Measurements from ENCODE around the gene IER2. TPM values are rescaled to one million over a fixed set of nuclear protein-coding genes. Genes with fewer than 3 reads are reported as not detected.

Gene IER2
- total and polyA plus RNA-seq, 9 of the 15 experiments (the other 6 are each of a cell fraction or from before 2014, with no cell fraction given), result 4.5 to 205 (median 23.7) TPM

DNA sequence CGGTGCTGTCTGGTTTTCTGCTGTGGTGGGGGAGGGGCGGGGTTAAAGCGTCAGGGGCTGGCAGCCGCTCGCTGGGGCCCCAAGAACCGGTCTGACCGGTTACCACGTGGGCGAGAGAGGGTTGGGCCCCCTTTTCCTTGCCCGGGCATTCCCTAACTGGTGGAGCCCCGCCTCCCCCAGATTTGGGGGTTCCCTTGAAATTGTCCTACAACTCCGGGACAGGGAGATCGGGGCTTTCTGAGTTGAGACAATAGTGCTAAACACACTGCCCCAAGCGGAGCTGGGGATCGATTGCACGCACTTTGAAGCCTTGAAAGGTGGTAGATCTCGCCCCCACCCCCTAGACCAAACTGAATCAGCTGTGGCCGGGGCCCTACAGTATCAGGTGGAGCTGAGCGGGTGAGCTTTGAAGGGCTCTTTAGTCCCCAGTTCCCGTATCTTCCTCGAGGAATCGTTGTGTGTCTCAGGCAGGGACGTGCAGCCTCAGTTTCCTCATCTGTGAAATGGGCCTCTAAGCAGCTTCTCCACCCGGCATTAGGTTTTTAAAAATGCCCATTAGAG lies 4.8 kb downstream of the IER2 start (continued):
- TF ChIP-seq POLR2B (IDR thresholded peaks at IDR 0.05; ENCODE audit: low read depth, partially characterized antibody) (peak; percentile 86), POLR2A (conservative IDR thresholded peaks at IDR 0.05) (no peak; the same call in 1 of the 2 replicates), ZNF184 (CRISPR knock-in tag; IDR thresholded peaks at IDR 0.05) (no peak), ELF4 (CRISPR knock-in tag; IDR thresholded peaks at IDR 0.05) (no peak), HDAC6 (IDR thresholded peaks at IDR 0.05; ENCODE audit: low read depth, low read length) (no peak), CHD2 (IDR thresholded peaks at IDR 0.05; ENCODE audit: low read depth, low read length) (no peak; the same call in none of the 2 replicates), ZNF274 (IDR thresholded peaks at IDR 0.05; ENCODE audit: borderline replicate concordance, low read depth, low read length) (no peak), RFX1 (IDR thresholded peaks at IDR 0.05) (no peak), POLR3G (IDR thresholded peaks at IDR 0.05; ENCODE audit: extremely low read depth, insufficient read length, insufficient replicate concordance) (no peak), BHLHE40 (IDR thresholded peaks at IDR 0.05; ENCODE audit: low read length) (no peak), TEAD4 (IDR thresholded peaks at IDR 0.05; ENCODE audit: low read length) (peak; percentile 11; the same call in 1 of the 2 replicates), TEAD4 (CRISPR knock-in tag; IDR thresholded peaks at IDR 0.05; ENCODE audit: borderline replicate concordance) (no peak), SRSF9 (IDR thresholded peaks at IDR 0.05; ENCODE audit: borderline replicate concordance, low read depth, low read length) (no peak), CBX1 (IDR thresholded peaks at IDR 0.05; ENCODE audit: low read depth) (peak; percentile 43; the same call in 1 of the 2 replicates), LEF1 (IDR thresholded peaks at IDR 0.05) (peak; percentile 18; the same call in 1 of the 2 replicates), NEUROD1 (IDR thresholded peaks at IDR 0.05; ENCODE audit: borderline replicate concordance, low read depth, low read length, partially characterized antibody) (no peak)
- TF ChIP-seq, protein P1, sequence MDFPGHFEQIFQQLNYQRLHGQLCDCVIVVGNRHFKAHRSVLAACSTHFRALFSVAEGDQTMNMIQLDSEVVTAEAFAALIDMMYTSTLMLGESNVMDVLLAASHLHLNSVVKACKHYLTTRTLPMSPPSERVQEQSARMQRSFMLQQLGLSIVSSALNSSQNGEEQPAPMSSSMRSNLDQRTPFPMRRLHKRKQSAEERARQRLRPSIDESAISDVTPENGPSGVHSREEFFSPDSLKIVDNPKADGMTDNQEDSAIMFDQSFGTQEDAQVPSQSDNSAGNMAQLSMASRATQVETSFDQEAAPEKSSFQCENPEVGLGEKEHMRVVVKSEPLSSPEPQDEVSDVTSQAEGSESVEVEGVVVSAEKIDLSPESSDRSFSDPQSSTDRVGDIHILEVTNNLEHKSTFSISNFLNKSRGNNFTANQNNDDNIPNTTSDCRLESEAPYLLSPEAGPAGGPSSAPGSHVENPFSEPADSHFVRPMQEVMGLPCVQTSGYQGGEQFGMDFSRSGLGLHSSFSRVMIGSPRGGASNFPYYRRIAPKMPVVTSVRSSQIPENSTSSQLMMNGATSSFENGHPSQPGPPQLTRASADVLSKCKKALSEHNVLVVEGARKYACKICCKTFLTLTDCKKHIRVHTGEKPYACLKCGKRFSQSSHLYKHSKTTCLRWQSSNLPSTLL (IDR thresholded peaks at IDR 0.05), result 0 out of 2 replicates have a peak, but pooled peaks have one; percentile 9
- TF ChIP-seq, protein P2, sequence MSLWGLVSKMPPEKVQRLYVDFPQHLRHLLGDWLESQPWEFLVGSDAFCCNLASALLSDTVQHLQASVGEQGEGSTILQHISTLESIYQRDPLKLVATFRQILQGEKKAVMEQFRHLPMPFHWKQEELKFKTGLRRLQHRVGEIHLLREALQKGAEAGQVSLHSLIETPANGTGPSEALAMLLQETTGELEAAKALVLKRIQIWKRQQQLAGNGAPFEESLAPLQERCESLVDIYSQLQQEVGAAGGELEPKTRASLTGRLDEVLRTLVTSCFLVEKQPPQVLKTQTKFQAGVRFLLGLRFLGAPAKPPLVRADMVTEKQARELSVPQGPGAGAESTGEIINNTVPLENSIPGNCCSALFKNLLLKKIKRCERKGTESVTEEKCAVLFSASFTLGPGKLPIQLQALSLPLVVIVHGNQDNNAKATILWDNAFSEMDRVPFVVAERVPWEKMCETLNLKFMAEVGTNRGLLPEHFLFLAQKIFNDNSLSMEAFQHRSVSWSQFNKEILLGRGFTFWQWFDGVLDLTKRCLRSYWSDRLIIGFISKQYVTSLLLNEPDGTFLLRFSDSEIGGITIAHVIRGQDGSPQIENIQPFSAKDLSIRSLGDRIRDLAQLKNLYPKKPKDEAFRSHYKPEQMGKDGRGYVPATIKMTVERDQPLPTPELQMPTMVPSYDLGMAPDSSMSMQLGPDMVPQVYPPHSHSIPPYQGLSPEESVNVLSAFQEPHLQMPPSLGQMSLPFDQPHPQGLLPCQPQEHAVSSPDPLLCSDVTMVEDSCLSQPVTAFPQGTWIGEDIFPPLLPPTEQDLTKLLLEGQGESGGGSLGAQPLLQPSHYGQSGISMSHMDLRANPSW (CRISPR knock-in tag; IDR thresholded peaks at IDR 0.05), result 0 out of 2 replicates have a peak, but pooled peaks have one; percentile 89
- TF ChIP-seq, protein P3, sequence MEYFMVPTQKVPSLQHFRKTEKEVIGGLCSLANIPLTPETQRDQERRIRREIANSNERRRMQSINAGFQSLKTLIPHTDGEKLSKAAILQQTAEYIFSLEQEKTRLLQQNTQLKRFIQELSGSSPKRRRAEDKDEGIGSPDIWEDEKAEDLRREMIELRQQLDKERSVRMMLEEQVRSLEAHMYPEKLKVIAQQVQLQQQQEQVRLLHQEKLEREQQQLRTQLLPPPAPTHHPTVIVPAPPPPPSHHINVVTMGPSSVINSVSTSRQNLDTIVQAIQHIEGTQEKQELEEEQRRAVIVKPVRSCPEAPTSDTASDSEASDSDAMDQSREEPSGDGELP (CRISPR knock-in tag; IDR thresholded peaks at IDR 0.05; ENCODE audit: borderline replicate concordance), result peak; percentile 95
- TF ChIP-seq, protein P4, sequence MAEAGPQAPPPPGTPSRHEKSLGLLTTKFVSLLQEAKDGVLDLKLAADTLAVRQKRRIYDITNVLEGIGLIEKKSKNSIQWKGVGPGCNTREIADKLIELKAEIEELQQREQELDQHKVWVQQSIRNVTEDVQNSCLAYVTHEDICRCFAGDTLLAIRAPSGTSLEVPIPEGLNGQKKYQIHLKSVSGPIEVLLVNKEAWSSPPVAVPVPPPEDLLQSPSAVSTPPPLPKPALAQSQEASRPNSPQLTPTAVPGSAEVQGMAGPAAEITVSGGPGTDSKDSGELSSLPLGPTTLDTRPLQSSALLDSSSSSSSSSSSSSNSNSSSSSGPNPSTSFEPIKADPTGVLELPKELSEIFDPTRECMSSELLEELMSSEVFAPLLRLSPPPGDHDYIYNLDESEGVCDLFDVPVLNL (CRISPR knock-in tag; IDR thresholded peaks at IDR 0.05; ENCODE audit: low read depth), result no peak
- TF ChIP-seq, protein P5, sequence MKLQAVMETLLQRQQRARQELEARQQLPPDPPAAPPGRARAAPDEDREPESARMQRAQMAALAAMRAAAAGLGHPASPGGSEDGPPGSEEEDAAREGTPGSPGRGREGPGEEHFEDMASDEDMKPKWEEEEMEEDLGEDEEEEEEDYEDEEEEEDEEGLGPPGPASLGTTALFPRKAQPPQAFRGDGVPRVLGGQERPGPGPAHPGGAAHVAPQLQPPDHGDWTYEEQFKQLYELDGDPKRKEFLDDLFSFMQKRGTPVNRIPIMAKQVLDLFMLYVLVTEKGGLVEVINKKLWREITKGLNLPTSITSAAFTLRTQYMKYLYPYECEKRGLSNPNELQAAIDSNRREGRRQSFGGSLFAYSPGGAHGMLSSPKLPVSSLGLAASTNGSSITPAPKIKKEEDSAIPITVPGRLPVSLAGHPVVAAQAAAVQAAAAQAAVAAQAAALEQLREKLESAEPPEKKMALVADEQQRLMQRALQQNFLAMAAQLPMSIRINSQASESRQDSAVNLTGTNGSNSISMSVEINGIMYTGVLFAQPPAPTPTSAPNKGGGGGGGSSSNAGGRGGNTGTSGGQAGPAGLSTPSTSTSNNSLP (IDR thresholded peaks at IDR 0.05; ENCODE audit: borderline replicate concordance, low read depth, low read length), result no peak
